A673 (cell line): Measurements from ENCODE around the gene CDK19.

Experiments
- EZH2 ChIP-seq: fragments of 200-600 bp; sonication (generic); IDR thresholded peaks from 2 replicates; pipeline ENCODE4 v1.6.1; 2017; ENCODE audit warnings: borderline replicate concordance, low read depth, mild to moderate bottlenecking, mixed read lengths, antibody characterized with exemption, low read length; ENCODE audit not compliant: poor library complexity, severe bottlenecking
- TF ChIP-seq, protein P1 (sequence below): fragments of 300-800, 200-600 bp; sonication (generic); conservative IDR thresholded peaks from 2 replicates; pipeline ENCODE4 v1.5.1; 2017; ENCODE audit warnings: low read depth, mild to moderate bottlenecking, antibody characterized with exemption, low read length, moderate library complexity, mixed read lengths

DNA sequence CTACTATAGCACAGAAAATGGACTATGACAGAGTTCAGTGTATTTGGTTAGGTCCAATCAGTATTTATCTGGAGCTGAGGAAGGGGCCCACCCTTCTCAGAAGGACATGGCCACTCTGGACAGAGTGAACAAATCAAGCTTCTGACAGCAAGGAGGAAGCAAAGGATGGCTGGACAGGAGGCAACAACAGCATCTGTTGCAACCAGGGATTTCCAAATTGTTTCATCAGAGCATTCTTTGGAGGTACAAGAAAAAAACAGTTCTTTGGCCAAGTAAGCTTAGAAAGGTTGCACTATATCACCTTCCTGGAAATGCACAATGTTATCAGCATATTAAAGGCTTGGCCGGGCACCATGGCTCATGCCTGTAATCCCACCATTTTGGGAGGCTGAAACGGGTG, 220.2 kb downstream of the CDK19 start:
- TF ChIP-seq, protein P1, sequence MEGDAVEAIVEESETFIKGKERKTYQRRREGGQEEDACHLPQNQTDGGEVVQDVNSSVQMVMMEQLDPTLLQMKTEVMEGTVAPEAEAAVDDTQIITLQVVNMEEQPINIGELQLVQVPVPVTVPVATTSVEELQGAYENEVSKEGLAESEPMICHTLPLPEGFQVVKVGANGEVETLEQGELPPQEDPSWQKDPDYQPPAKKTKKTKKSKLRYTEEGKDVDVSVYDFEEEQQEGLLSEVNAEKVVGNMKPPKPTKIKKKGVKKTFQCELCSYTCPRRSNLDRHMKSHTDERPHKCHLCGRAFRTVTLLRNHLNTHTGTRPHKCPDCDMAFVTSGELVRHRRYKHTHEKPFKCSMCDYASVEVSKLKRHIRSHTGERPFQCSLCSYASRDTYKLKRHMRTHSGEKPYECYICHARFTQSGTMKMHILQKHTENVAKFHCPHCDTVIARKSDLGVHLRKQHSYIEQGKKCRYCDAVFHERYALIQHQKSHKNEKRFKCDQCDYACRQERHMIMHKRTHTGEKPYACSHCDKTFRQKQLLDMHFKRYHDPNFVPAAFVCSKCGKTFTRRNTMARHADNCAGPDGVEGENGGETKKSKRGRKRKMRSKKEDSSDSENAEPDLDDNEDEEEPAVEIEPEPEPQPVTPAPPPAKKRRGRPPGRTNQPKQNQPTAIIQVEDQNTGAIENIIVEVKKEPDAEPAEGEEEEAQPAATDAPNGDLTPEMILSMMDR = no peak
- no peak for TF ChIP-seq EZH2
